ENCODE measurements around the gene TRAPPC12.

Gene TRAPPC12

DNA sequence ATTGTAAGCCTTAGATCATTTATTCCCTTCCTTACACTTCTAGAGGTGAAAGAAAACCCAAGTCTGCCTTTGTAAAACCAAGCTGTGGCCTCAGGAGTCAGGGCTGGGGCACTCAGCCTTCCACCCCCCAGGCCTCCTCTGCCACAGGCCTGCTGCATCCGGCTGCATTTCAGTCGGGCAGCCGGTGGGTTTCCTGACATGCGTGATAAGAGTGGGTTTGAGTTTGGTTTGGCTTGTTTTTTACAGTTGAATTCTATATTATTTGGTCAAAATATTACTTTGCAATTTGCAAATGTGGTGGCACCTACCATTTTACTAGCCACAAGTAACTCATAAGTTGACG lies 97.5 kb downstream of the TRAPPC12 start:
- peaks cover 43% of the 10 kb centered on the region for H3K36me3 ChIP-seq (ENCODE audit: control insufficient read depth, insufficient read depth, low read length, severe bottlenecking)
- no peaks in the 10 kb centered on the region for H3K27me3 ChIP-seq (replicated peaks; ENCODE audit: control insufficient read depth, insufficient read depth, low read length)
- DNase-seq (ENCODE audit: low read depth), result no peak
- no peaks in the 10 kb centered on the region for H3K9me3 ChIP-seq (ENCODE audit: control insufficient read depth, low read length)
- H3K4me1 ChIP-seq (ENCODE audit: control insufficient read depth, insufficient read depth, low read length), result peaks cover 14% of the 10 kb centered on the region
- no peak overlapping the region for H3K4me3 ChIP-seq (ENCODE audit: low read length)
- no peak overlapping the region for H3K9ac ChIP-seq (ENCODE audit: low read length)

- no peak for DNase-seq (ENCODE audit: low read depth)
- Histone ChIP-seq H3K4me1 (ENCODE audit: control insufficient read depth, insufficient read depth, low read length) (peaks cover 13% of the 10 kb centered on the region), H3K36me3 (ENCODE audit: control insufficient read depth, insufficient read depth, low read length, severe bottlenecking) (peaks cover 33% of the 10 kb centered on the region), H3K4me3 (ENCODE audit: low read length) (no peak overlapping the region), H3K9me3 (ENCODE audit: control insufficient read depth, low read length) (no peaks in the 10 kb centered on the region), H3K9ac (ENCODE audit: low read length) (no peak overlapping the region), H3K27me3 (replicated peaks; ENCODE audit: control insufficient read depth, insufficient read depth, low read length) (no peaks in the 10 kb centered on the region)
Measured at GRCh38 chr2:3478846-3479385, 99.4 kb downstream of the TRAPPC12 start.

DNA sequence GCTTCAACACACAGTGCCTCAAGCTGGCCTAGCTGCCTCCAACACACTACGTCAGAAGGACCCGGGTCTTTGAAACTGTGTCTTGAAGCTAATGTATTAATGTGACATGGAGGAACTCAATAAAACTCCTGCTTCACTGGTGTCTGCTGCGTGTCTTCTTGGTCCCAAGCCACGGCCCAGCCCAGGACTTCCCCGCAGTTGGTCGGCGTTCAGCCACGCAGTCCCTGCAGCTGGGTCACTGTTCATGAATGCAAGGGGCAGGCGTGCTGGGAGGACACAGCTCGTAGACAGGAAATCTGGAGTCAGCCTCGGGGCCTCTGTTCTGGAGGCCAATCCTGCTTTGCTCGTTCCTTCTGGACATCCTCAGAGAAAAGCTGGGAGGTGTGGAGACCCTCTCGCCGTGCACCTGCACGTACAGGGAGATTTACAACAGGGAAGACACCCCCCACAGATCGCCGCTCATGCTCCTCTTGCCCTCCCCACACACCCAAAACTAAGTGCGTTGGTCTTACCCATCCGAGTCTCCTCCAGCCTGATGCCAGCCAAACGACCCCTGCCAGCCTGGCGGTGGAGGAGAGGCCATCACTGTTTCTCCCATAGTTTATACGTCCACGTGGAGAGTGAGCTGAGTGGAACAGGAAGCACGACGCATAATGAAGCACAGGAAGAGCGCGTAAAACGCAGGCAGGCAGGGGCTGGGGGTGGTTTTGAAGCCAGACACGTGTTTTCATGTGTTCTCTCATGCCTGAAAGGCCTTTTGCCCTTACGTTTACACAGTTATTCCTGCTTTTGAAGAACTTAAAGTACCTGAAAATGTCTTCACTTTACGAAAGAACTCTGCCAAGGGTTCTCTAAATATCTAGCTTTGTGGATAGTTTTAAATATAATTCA lies 100.2 kb downstream of the TRAPPC12 start:
- Histone ChIP-seq H3K9ac (ENCODE audit: low read length) (no peak overlapping the region), H3K9me3 (ENCODE audit: control insufficient read depth, low read length) (no peaks in the 10 kb centered on the region), H3K36me3 (ENCODE audit: control insufficient read depth, insufficient read depth, low read length, severe bottlenecking) (peaks cover 27% of the 10 kb centered on the region), H3K4me3 (ENCODE audit: low read length) (no peak overlapping the region), H3K4me1 (ENCODE audit: control insufficient read depth, insufficient read depth, low read length) (peaks cover 13% of the 10 kb centered on the region), H3K27me3 (replicated peaks; ENCODE audit: control insufficient read depth, insufficient read depth, low read length) (no peaks in the 10 kb centered on the region)
- no peak for DNase-seq (ENCODE audit: low read depth)

GRCh38 chr2:3480352-3481010 lies 101.0 kb downstream of the TRAPPC12 start:
- Histone ChIP-seq H3K4me1 (ENCODE audit: control insufficient read depth, insufficient read depth, low read length) (peaks cover 13% of the 10 kb centered on the region), H3K36me3 (ENCODE audit: control insufficient read depth, insufficient read depth, low read length, severe bottlenecking) (peaks cover 26% of the 10 kb centered on the region), H3K9ac (ENCODE audit: low read length) (no peak overlapping the region), H3K27me3 (replicated peaks; ENCODE audit: control insufficient read depth, insufficient read depth, low read length) (no peaks in the 10 kb centered on the region), H3K4me3 (ENCODE audit: low read length) (no peak overlapping the region), H3K9me3 (ENCODE audit: control insufficient read depth, low read length) (no peaks in the 10 kb centered on the region)
- DNase-seq (ENCODE audit: low read depth), result no peak

- H3K4me1 ChIP-seq (ENCODE audit: control insufficient read depth, insufficient read depth, low read length), result peaks cover 10% of the 10 kb centered on the region
- peaks cover 26% of the 10 kb centered on the region for H3K36me3 ChIP-seq (ENCODE audit: control insufficient read depth, insufficient read depth, low read length, severe bottlenecking)
- no peak overlapping the region for H3K9ac ChIP-seq (ENCODE audit: low read length)
- H3K9me3 ChIP-seq (ENCODE audit: control insufficient read depth, low read length), result no peaks in the 10 kb centered on the region
- no peak overlapping the region for H3K4me3 ChIP-seq (ENCODE audit: low read length)
- no peak for DNase-seq (ENCODE audit: low read depth)
- H3K27me3 ChIP-seq (replicated peaks; ENCODE audit: control insufficient read depth, insufficient read depth, low read length), result no peaks in the 10 kb centered on the region
Measured at GRCh38 chr2:3481011-3481400, 101.5 kb downstream of the TRAPPC12 start.

DNA sequence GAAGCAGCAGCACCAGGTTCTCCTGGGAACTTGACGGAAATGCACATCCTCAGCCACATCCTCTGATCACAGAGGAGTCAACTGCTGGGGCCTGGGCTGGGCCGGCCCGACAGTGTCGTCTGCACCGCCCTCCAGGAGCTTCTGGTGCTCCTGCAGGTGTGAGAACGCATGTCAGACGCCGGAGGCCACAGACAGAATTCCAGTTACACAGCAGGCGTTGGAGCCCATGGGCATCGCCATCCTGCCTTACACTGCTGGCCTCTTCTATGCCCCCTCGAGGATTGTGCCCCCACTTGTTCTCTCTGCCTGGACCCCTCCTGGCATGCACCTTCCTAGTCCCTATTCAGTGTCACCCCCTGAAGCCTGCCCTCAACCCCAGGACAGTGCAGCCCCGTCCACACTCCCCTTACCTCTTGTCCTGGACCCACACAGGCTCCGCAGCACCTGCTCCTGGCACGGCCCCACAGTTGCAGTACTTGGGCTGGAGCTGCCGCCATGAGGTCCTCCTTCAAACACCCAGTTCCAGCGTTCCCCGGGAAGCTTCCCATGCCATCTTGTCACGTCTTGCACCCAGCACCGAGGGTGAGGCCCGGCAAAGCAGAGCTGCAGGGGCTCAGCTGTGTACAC lies 102.4 kb downstream of the TRAPPC12 start:
- no peak for DNase-seq (ENCODE audit: low read depth)
- Histone ChIP-seq H3K4me3 (ENCODE audit: low read length) (no peak overlapping the region), H3K36me3 (ENCODE audit: control insufficient read depth, insufficient read depth, low read length, severe bottlenecking) (peaks cover 26% of the 10 kb centered on the region), H3K9me3 (ENCODE audit: control insufficient read depth, low read length) (no peaks in the 10 kb centered on the region), H3K27me3 (replicated peaks; ENCODE audit: control insufficient read depth, insufficient read depth, low read length) (no peaks in the 10 kb centered on the region), H3K4me1 (ENCODE audit: control insufficient read depth, insufficient read depth, low read length) (peaks cover 2% of the 10 kb centered on the region), H3K9ac (ENCODE audit: low read length) (no peak overlapping the region)

GRCh38 chr2:3482363-3482821 lies 102.9 kb downstream of the TRAPPC12 start:
- no peak for DNase-seq (ENCODE audit: low read depth)
- peaks cover 26% of the 10 kb centered on the region for H3K36me3 ChIP-seq (ENCODE audit: control insufficient read depth, insufficient read depth, low read length, severe bottlenecking)
- H3K27me3 ChIP-seq (replicated peaks; ENCODE audit: control insufficient read depth, insufficient read depth, low read length), result no peaks in the 10 kb centered on the region
- H3K9me3 ChIP-seq (ENCODE audit: control insufficient read depth, low read length), result no peaks in the 10 kb centered on the region
- H3K4me3 ChIP-seq (ENCODE audit: low read length), result no peak overlapping the region
- peaks cover 1% of the 10 kb centered on the region for H3K4me1 ChIP-seq (ENCODE audit: control insufficient read depth, insufficient read depth, low read length)
- no peak overlapping the region for H3K9ac ChIP-seq (ENCODE audit: low read length)

DNA sequence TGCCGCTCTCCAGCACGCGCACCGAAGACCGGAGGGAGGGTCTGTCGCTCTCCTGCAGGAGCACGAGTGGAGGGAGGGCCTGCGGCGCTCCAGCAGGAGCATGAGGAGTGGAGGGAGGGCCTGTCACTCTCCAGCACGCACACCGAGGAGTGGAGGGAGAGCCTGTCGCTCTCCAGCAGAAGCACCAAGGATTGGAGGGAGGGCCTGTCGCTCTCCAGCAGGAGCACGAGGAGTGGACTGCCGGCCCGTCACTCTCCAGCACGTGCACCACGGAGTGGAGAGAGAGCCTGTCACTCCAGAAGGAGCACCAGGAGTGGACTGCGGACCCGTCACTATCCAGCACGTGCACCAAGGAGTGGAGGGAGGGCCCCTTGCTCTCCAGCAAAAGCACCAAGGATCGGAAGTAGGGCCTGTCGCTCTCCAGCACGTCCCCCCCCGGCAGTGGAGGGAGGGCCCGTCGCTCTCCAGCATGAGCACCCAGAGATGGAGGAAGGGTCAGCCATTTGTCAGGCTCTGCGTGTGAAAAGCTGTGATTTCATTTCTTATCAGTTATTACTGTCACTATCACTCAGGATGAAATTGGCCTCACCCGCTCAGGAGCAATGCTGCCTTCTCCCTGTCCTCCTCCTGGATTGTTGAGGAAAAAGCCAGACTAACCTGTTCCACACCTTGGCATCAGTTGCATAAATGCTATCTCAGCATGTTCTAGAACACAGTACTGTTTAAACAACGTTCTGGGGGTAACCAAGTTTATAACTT lies 103.9 kb downstream of the TRAPPC12 start:
- DNase-seq (ENCODE audit: low read depth), result no peak

DNA sequence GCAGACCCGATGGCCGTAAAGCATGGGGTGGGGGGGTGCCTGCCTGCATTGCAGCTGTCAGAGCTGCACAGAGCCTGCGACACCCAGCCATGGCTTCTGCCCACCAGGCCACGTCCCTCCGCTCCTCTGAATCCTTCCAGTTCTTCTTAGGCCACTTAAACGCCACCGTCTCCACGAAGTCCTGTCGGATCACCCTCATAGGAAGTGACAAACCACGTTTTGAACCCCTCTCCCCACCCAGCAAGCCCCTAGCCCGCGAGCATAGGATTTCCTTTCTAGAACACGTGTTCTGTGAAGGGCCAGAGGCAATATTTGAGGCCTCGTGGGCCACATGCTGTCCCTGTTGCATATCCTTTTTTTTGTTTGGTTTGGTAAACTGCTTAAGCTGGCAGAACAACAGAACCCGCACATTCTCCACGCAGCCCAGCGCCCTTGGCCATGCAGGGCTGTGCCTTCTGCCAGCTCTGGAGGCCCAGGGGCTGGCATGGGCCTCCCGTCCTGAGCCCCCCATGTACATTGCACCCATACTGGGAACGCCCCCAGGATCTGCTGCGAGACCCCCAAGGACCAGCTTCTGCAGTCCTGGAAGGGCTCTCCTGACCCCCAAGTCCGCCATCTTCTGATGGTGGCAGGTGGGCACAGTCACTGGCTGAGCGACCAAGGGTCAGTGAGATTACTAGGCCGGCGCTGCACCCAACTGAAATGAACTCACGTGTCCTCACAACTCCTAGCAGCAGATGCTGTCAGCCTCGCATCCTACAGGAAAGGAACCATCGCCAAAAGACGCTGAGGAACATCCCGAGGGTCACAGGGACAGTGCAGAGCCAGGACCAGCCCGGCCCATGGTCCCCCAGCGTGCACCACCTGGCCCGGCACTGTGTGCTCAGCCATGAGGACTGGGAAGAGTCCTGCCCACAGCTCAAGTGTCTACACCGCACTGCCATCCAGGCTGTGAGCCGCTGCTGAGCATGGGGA lies 104.8 kb downstream of the TRAPPC12 start:
- Histone ChIP-seq H3K9me3 (ENCODE audit: control insufficient read depth, low read length) (no peaks in the 10 kb centered on the region), H3K36me3 (ENCODE audit: control insufficient read depth, insufficient read depth, low read length, severe bottlenecking) (peaks cover 11% of the 10 kb centered on the region), H3K4me1 (ENCODE audit: control insufficient read depth, insufficient read depth, low read length) (peaks cover 11% of the 10 kb centered on the region), H3K4me3 (ENCODE audit: low read length) (no peak overlapping the region), H3K9ac (ENCODE audit: low read length) (no peak overlapping the region), H3K27me3 (replicated peaks; ENCODE audit: control insufficient read depth, insufficient read depth, low read length) (no peaks in the 10 kb centered on the region)
- DNase-seq (ENCODE audit: low read depth), result no peak

More for the DNA sequence above, 103.9 kb downstream of the TRAPPC12 start:
- H3K4me1 ChIP-seq (ENCODE audit: control insufficient read depth, insufficient read depth, low read length), result peaks cover 11% of the 10 kb centered on the region
- H3K27me3 ChIP-seq (replicated peaks; ENCODE audit: control insufficient read depth, insufficient read depth, low read length), result no peaks in the 10 kb centered on the region
- peaks cover 19% of the 10 kb centered on the region for H3K36me3 ChIP-seq (ENCODE audit: control insufficient read depth, insufficient read depth, low read length, severe bottlenecking)
- no peaks in the 10 kb centered on the region for H3K9me3 ChIP-seq (ENCODE audit: control insufficient read depth, low read length)
- H3K9ac ChIP-seq (ENCODE audit: low read length), result no peak overlapping the region
- H3K4me3 ChIP-seq (ENCODE audit: low read length), result no peak overlapping the region

DNA sequence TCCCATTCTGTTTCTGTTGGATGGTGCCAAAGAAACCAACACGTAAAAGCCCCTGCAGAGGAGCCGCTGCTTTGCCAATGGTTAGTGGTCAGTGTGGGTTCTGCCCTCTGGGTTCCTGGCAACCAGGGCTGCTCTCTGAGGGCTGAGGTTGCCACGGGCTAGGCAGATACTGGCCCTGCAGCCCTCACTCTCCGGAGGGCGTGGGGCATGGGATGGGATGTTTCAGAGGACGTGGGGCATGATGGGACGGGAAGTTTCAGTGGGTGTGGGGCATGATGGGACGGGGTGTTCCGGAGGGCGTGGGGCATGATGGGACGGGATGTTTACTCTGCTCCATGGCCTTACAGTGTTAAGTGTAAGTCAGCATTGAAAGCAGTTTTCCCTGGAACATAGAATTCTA lies 105.7 kb downstream of the TRAPPC12 start:
- Histone ChIP-seq H3K9me3 (ENCODE audit: control insufficient read depth, low read length) (no peaks in the 10 kb centered on the region), H3K9ac (ENCODE audit: low read length) (no peak overlapping the region), H3K4me1 (ENCODE audit: control insufficient read depth, insufficient read depth, low read length) (peaks cover 11% of the 10 kb centered on the region), H3K4me3 (ENCODE audit: low read length) (no peak overlapping the region), H3K27me3 (replicated peaks; ENCODE audit: control insufficient read depth, insufficient read depth, low read length) (no peaks in the 10 kb centered on the region), H3K36me3 (ENCODE audit: control insufficient read depth, insufficient read depth, low read length, severe bottlenecking) (peaks cover 2% of the 10 kb centered on the region)
- no peak for DNase-seq (ENCODE audit: low read depth)
